MM.1S (cell line): ENCODE data around the gene TRMT44.

Experiments
- EZH2 ChIP-seq: fragments of 300-600 bp; sonication (generic); optimal IDR thresholded peaks from 2 replicates; pipeline ENCODE3; 2017; ENCODE audit warnings: low read depth, mild to moderate bottlenecking, antibody characterized with exemption, low read length, mixed read lengths
- EZH2phosphoT487 ChIP-seq: fragments of 300-600 bp; sonication (generic); IDR thresholded peaks from 2 replicates; pipeline ENCODE4 v1.6.1; 2018; ENCODE audit warnings: antibody characterized with exemption, low read length
- TF ChIP-seq, protein P1 (sequence below): fragments of 300-600 bp; sonication (generic); IDR thresholded peaks from 2 replicates; pipeline ENCODE4 v1.5.1; 2016; ENCODE audit warnings: antibody characterized with exemption, low read length, mixed read lengths

DNA sequence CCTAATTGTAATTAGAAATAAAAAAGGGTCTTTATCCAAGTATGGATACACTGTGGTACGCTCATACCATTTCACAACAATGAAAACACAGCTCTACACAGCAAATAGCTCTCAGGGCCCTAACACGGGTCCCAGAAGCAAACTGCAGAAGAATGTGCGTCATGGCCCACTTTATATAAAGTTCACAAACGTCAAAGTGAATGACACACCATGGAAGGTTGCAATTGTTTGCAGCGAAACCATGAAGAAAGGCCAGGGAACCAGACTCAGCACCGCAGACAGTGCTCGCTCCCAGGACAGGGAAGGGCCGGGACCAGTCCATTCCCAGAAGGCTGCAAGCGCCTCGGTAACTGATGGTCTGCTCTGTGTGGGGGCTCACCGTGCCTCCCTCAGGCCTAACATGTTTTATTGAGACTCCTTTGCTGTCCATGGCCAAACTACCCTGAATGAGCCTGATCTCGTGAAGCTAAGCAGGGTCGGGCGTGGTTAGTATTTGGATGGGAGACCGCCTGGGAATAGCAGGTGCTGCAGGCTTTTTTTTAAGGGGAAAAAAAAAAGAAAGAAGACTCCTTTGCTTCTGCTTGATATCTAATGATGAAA, 47.9 kb upstream of the TRMT44 start:
- TF ChIP-seq, protein P1, sequence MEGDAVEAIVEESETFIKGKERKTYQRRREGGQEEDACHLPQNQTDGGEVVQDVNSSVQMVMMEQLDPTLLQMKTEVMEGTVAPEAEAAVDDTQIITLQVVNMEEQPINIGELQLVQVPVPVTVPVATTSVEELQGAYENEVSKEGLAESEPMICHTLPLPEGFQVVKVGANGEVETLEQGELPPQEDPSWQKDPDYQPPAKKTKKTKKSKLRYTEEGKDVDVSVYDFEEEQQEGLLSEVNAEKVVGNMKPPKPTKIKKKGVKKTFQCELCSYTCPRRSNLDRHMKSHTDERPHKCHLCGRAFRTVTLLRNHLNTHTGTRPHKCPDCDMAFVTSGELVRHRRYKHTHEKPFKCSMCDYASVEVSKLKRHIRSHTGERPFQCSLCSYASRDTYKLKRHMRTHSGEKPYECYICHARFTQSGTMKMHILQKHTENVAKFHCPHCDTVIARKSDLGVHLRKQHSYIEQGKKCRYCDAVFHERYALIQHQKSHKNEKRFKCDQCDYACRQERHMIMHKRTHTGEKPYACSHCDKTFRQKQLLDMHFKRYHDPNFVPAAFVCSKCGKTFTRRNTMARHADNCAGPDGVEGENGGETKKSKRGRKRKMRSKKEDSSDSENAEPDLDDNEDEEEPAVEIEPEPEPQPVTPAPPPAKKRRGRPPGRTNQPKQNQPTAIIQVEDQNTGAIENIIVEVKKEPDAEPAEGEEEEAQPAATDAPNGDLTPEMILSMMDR, result no peak
- TF ChIP-seq EZH2phosphoT487 (no peak), EZH2 (no peak)
